Endothelial cell of umbilical vein (primary cell): ENCODE data around the gene CUBN. TPM values are rescaled to one million over a fixed set of nuclear protein-coding genes. Genes with fewer than 3 reads are reported as not detected.

Experiments used
- BruUV-seq: library from RNA; stranded (reverse); fragments of 400-500 nt; replicated peaks from 2 replicates; lab custom pipeline; 2021; lab: Mats Ljungman, UMichigan
- CTCF ChIA-PET: fragments of 300-600, 350-600 bp; sonication (Branson Sonifier 250); formaldehyde crosslinking; loops from one replicate; lab custom pipeline; 2021; ENCODE audit warnings: antibody characterized with exemption, inconsistent platforms; lab: Charles Lee
- POLR2A ChIA-PET: fragments of 300-600, 350-600 bp; sonication (Branson Sonifier 250); formaldehyde crosslinking; loops from one replicate; lab custom pipeline; 2021; ENCODE audit warnings: antibody characterized with exemption, inconsistent platforms; lab: Charles Lee
- DNase-seq: peaks from one replicate; pipeline ENCODE4 v3.0.0-alpha.2; 2011; ENCODE audit warnings: low read depth, low spot score
- FAIRE-seq: peaks from 2 replicates; lab custom pipeline; 2011; peaks lifted over from hg19 to GRCh38; lab: Jason Lieb, UNC
- H2AFZ ChIP-seq: 2 replicates; pipeline ENCODE4 v1.6.0; 2012; ENCODE audit warnings: low read depth, low read length, control low read depth, inconsistent platforms
- H3K27ac ChIP-seq: 2 replicates; pipeline ENCODE4 v1.5.1; 2011; ENCODE audit warnings: low read depth, mild to moderate bottlenecking, control low read depth, low read length, moderate library complexity; ENCODE audit not compliant: insufficient read depth
- H3K27me3 ChIP-seq, 2 experiments: 2 replicates each; pipeline versions ENCODE4 v1.6.0 to v1.6.1; 2011; ENCODE audit warnings: low read length in 2 of 2, mixed read lengths in 1 of 2; ENCODE audit not compliant: control insufficient read depth in 2 of 2, insufficient read depth in 2 of 2
- H3K36me3 ChIP-seq, 2 experiments: 2 replicates in 1 of 2; 3 replicates in 1 of 2; pipeline ENCODE4 v1.5.1; 2011; ENCODE audit warnings: low read length in 2 of 2, mild to moderate bottlenecking in 1 of 2, moderate library complexity in 1 of 2; ENCODE audit not compliant: control insufficient read depth in 2 of 2, insufficient read depth in 2 of 2; ENCODE audit errors: extremely low read depth in 1 of 2
- H3K4me1 ChIP-seq: 3 replicates; pipeline ENCODE4 v1.5.1; 2011; ENCODE audit warnings: mild to moderate bottlenecking, low read length; ENCODE audit not compliant: control insufficient read depth, insufficient read depth; ENCODE audit errors: extremely low read depth
- H3K4me2 ChIP-seq: 2 replicates; pipeline ENCODE4 v1.6.1; 2011; ENCODE audit warnings: low read length, control low read depth, mixed read lengths; ENCODE audit not compliant: insufficient read depth
- H3K4me3 ChIP-seq, 3 experiments: fragments of 200-600 bp in 1 of 3; sonication (generic), shearing (Covaris generic) in 1 of 3; replicated peaks in 1 of 3; 2 replicates each; pipeline ENCODE4 v1.5.1; 2011 to 2016; ENCODE audit warnings: control low read depth in 3 of 3, low read length in 3 of 3, mild to moderate bottlenecking in 2 of 3, inconsistent platforms in 1 of 3, low read depth in 1 of 3, moderate library complexity in 1 of 3; ENCODE audit not compliant: insufficient read depth in 1 of 3
- H3K79me2 ChIP-seq: 2 replicates; pipeline ENCODE4 v1.6.0; 2012; ENCODE audit warnings: low read length, inconsistent platforms; ENCODE audit not compliant: control insufficient read depth, insufficient read depth
- H3K9ac ChIP-seq: replicated peaks from 2 replicates; pipeline ENCODE3; 2011; ENCODE audit warnings: low read length, control low read depth; ENCODE audit not compliant: insufficient read depth; ENCODE audit errors: extremely low read depth
- H3K9me1 ChIP-seq: replicated peaks from 3 replicates; pipeline ENCODE4 v1.6.0; 2011; ENCODE audit warnings: mild to moderate bottlenecking, low read length; ENCODE audit not compliant: control insufficient read depth, insufficient read depth; ENCODE audit errors: extremely low read depth
- H3K9me3 ChIP-seq: replicated peaks from 2 replicates; pipeline ENCODE4 v1.5.1; 2012; ENCODE audit warnings: low read length, inconsistent platforms; ENCODE audit not compliant: control insufficient read depth, insufficient read depth
- H4K20me1 ChIP-seq: replicated peaks from 2 replicates; pipeline ENCODE3; 2011; ENCODE audit warnings: mild to moderate bottlenecking, low read length; ENCODE audit not compliant: control insufficient read depth, insufficient read depth; ENCODE audit errors: extremely low read depth
- CTCF ChIP-seq, 2 donors: IDR thresholded peaks; 1 replicate in 1 of 2; 2 replicates in 1 of 2; pipeline ENCODE4 v1.5.1; 2011; ENCODE audit warnings: low read length in 2 of 2, mild to moderate bottlenecking in 2 of 2, moderate library complexity in 2 of 2, control low read depth in 1 of 2, inconsistent platforms in 1 of 2, low read depth in 1 of 2; ENCODE audit not compliant: insufficient read depth in 1 of 2; ENCODE audit errors: extremely low read depth in 1 of 2
- EZH2 ChIP-seq: IDR thresholded peaks from 2 replicates; pipeline ENCODE4 v1.6.1; 2012; ENCODE audit warnings: borderline replicate concordance, low read depth, mild to moderate bottlenecking, moderate library complexity, low read length, inconsistent platforms; ENCODE audit not compliant: severe bottlenecking
- FOS ChIP-seq: IDR thresholded peaks from 2 replicates; pipeline ENCODE4 v1.6.1; 2011; ENCODE audit warnings: mild to moderate bottlenecking, low read length, moderate library complexity, borderline replicate concordance; ENCODE audit not compliant: insufficient read depth
- GATA2 ChIP-seq: IDR thresholded peaks from 2 replicates; pipeline ENCODE4 v1.7.0; 2011; ENCODE audit warnings: low read depth, mild to moderate bottlenecking, moderate library complexity, mixed read lengths, low read length; ENCODE audit not compliant: insufficient read length, insufficient read depth
- JUN ChIP-seq: IDR thresholded peaks from 2 replicates; pipeline ENCODE4 v1.6.1; 2011; ENCODE audit warnings: borderline replicate concordance, low read depth; ENCODE audit not compliant: insufficient read length, insufficient read depth
- MAX ChIP-seq: IDR thresholded peaks from 2 replicates; pipeline ENCODE4 v1.6.1; 2011; ENCODE audit not compliant: insufficient read depth, insufficient read length
- MYC ChIP-seq: IDR thresholded peaks from one replicate; pipeline ENCODE4 v1.6.1; 2011; ENCODE audit warnings: mild to moderate bottlenecking, low read depth, low read length
- POLR2A ChIP-seq: IDR thresholded peaks from 2 replicates; pipeline ENCODE4 v1.6.1; 2012; ENCODE audit warnings: low read depth, mild to moderate bottlenecking, control low read depth, low read length
- POLR2AphosphoS5 ChIP-seq: IDR thresholded peaks from 2 replicates; pipeline ENCODE4 v1.6.1; 2012; ENCODE audit warnings: low read depth, mild to moderate bottlenecking, control low read depth, low read length, moderate library complexity; ENCODE audit not compliant: insufficient read depth
- dilution Hi-C: fragments of 300-500 bp; cut with MboI; formaldehyde crosslinking; loops from one replicate; pipeline ENCODE4 v1.15.0; 2019; ENCODE audit warnings: low sequenced_read_pairs; ENCODE audit not compliant: extremely low pct_ligation_motif_present
- intact Hi-C: fragments of 100-400 bp; cut with micrococcal nuclease; formaldehyde crosslinking; loops from one replicate; pipeline ENCODE4 v1.10.0; 2022
- polyA plus RNA-seq, 4 experiments: library from polyadenylated mRNA; depleted of rRNA in 3 of 4; stranded (reverse) in 3 of 4; unstranded in 1 of 4; fragments of >200 nt; gene quantifications; 2 replicates each; pipeline versions ENCODE4 v1.2.1 to v1.2.3, GENCODE V29; 2011 to 2012; ENCODE audit warnings: missing spikeins in 1 of 4
- total RNA-seq: library from RNA; stranded (reverse); gene quantifications from 2 replicates; pipeline ENCODE4 v1.2.3, GENCODE V29; 2021

Gene CUBN
- total and polyA plus RNA-seq, 2 donors (not counting 3 experiments of a cell fraction or from before 2014, with no cell fraction given), result 2.7 to 4.6 TPM

GRCh38 chr10:17101257-17101909 is 28.2 kb downstream of the CUBN start:
- FAIRE-seq, result peak; percentile 26
- CTCF ChIA-PET, result interaction anchor here (1.0 kb wide), 1 partner anchor 23 kb away, joined by 4 read pairs; no protein-coding TSS in a partner anchor
- Histone ChIP-seq H3K4me1 (peaks cover 16% of the 10 kb centered on the region), H3K9me1 (no peaks in the 10 kb centered on the region), H3K36me3 (no peaks in the 10 kb centered on the region), H3K9me3 (no peaks in the 10 kb centered on the region), H3K79me2 (no peaks in the 10 kb centered on the region), H4K20me1 (no peaks in the 10 kb centered on the region), H3K9ac (no peak overlapping the region), H3K4me2 (peak overlapping the region; percentile 76), H3K27ac (peak overlapping the region; percentile 65), H2AFZ (peak overlapping the region; percentile 73), H3K27me3 (no peaks in the 10 kb centered on the region), H3K4me3 (no peak overlapping the region)
- TSS peak; percentile 67 for BruUV-seq
- dilution Hi-C loops (no loop called here), intact Hi-C loops (loop anchor here (1.0 to 2.0 kb wide), 5 partner anchors 39 to 249 kb away; partner anchors contain the start of gene TRDMT1)
- DNase-seq, result peak; percentile 70
- peak; percentile 11 for TF ChIP-seq FOS
- no peak for TF ChIP-seq EZH2
- POLR2A ChIA-PET, result no interaction called here

GRCh38 chr10:17100586-17100985 is 29.0 kb downstream of the CUBN start:
- Histone ChIP-seq H4K20me1 (no peaks in the 10 kb centered on the region), H3K4me3 (no peak overlapping the region), H3K4me1 (peaks cover 16% of the 10 kb centered on the region), H3K9ac (no peak overlapping the region), H3K27me3 (no peaks in the 10 kb centered on the region), H3K9me1 (no peaks in the 10 kb centered on the region), H3K27ac (no peak overlapping the region), H3K9me3 (no peaks in the 10 kb centered on the region), H3K79me2 (no peaks in the 10 kb centered on the region), H2AFZ (no peak overlapping the region), H3K36me3 (no peaks in the 10 kb centered on the region), H3K4me2 (peak overlapping the region; percentile 76)
- POLR2A ChIA-PET, result no interaction called here
- no peak for TF ChIP-seq JUN
- no peak for TF ChIP-seq MYC
- no peak for TF ChIP-seq EZH2
- TF ChIP-seq GATA2, result no peak
- no peak for TF ChIP-seq POLR2AphosphoS5
- no peak for TF ChIP-seq MAX
- TF ChIP-seq FOS, result no peak
- no peak for TF ChIP-seq POLR2A
- no peak for TF ChIP-seq CTCF (IDR thresholded peaks at IDR 0.05; ENCODE audit: extremely low read depth in 1 of 2, insufficient read depth in 1 of 2, low read depth in 1 of 2, low read length in 2 of 2)
- CTCF ChIA-PET, result interaction anchor here (1.3 kb wide), 1 partner anchor 9 kb away, joined by 3 read pairs; no protein-coding TSS in a partner anchor
- dilution Hi-C loops, result no loop called here
- no TSS peak for BruUV-seq
- intact Hi-C loops, result loop anchor here (2.0 kb wide), 3 partner anchors 38 to 248 kb away; no protein-coding TSS in a partner anchor
- FAIRE-seq (no peak), DNase-seq (peak; percentile 47)
